Karpas-422 (cell line): ENCODE results near the gene CLCN3. TPM values are rescaled to one million over a fixed set of nuclear protein-coding genes. Genes with fewer than 3 reads are reported as not detected.
A peak's percentile ranks its signal among the peaks of the same experiment; 100 is the strongest.

Experiments
- DNase-seq: peaks from one replicate; pipeline ENCODE4 v3.0.0-alpha.2; 2015
- H2AFZ ChIP-seq: fragments of 200-600 bp; sonication (generic); 2 replicates; pipeline ENCODE4 v1.6.1; 2014; ENCODE audit warnings: antibody characterized with exemption, low read length, mixed read lengths
- H3K27ac ChIP-seq: fragments of 200-600 bp; sonication (generic); 2 replicates; pipeline ENCODE4 v1.5.1; 2014; ENCODE audit warnings: mild to moderate bottlenecking, low read length, moderate library complexity
- H3K27me3 ChIP-seq: fragments of 200-600 bp; sonication (generic); 2 replicates; pipeline ENCODE4 v1.6.1; 2014; ENCODE audit warnings: low read length, mixed read lengths
- H3K36me3 ChIP-seq: fragments of 200-600 bp; sonication (generic); 2 replicates; pipeline ENCODE4 v1.6.1; 2014; ENCODE audit warnings: low read length, mixed read lengths; ENCODE audit not compliant: insufficient read depth
- H3K4me1 ChIP-seq: fragments of 200-600 bp; sonication (generic); 2 replicates; pipeline ENCODE4 v1.6.1; 2014; ENCODE audit warnings: mild to moderate bottlenecking, low read length, mixed read lengths
- H3K4me2 ChIP-seq: fragments of 200-600 bp; sonication (generic); 2 replicates; pipeline ENCODE4 v1.6.1; 2014; ENCODE audit warnings: low read length, low read depth, mild to moderate bottlenecking; ENCODE audit not compliant: poor library complexity, severe bottlenecking
- H3K4me3 ChIP-seq: fragments of 200-600 bp; sonication (generic); 2 replicates; pipeline ENCODE4 v1.5.1; 2014; ENCODE audit warnings: mild to moderate bottlenecking, antibody characterized with exemption, low read length, mixed read lengths
- H3K79me2 ChIP-seq: fragments of 200-600 bp; sonication (generic); 2 replicates; pipeline ENCODE4 v1.6.1; 2014; ENCODE audit warnings: mild to moderate bottlenecking, low read length, mixed read lengths
- H3K9ac ChIP-seq: fragments of 200-600 bp; sonication (generic); 2 replicates; pipeline ENCODE4 v1.6.0; 2014; ENCODE audit warnings: low read length
- H3K9me2 ChIP-seq: fragments of 200-600 bp; sonication (generic), shearing (Covaris generic); replicated peaks from 2 replicates; pipeline ENCODE4 v1.6.0; 2014; ENCODE audit warnings: mild to moderate bottlenecking, low read length, moderate library complexity; ENCODE audit not compliant: insufficient read depth
- H3K9me3 ChIP-seq: fragments of 300-700, 200-600 bp; sonication (generic); 2 replicates; pipeline ENCODE4 v1.6.1; 2014; ENCODE audit warnings: low read length, mixed read lengths
- H4K20me1 ChIP-seq: fragments of 200-600 bp; sonication (generic); 2 replicates; pipeline ENCODE4 v1.6.1; 2014; ENCODE audit warnings: mild to moderate bottlenecking, antibody characterized with exemption, low read length, low read depth; ENCODE audit not compliant: insufficient read depth
- total RNA-seq: library from RNA; depleted of rRNA; stranded (reverse); fragments of >200 nt; shearing (Covaris generic); gene quantifications from 2 replicates; pipeline ENCODE4 v1.2.3, GENCODE V29; 2014; ENCODE audit warnings: low replicate concordance

The CLCN3 gene
- total RNA-seq, 1 experiment from 2014 or later: 38.5 TPM

- Histone ChIP-seq H2AFZ (no peak overlapping the region), H3K9me3 (no peaks in the 10 kb centered on the region), H3K36me3 (no peaks in the 10 kb centered on the region), H3K4me3 (no peak overlapping the region), H3K4me2 (no peak overlapping the region), H4K20me1 (no peaks in the 10 kb centered on the region), H3K9ac (no peak overlapping the region), H3K27me3 (no peaks in the 10 kb centered on the region), H3K27ac (no peak overlapping the region), H3K9me2 (no peaks in the 10 kb centered on the region), H3K4me1 (no peaks in the 10 kb centered on the region), H3K79me2 (no peaks in the 10 kb centered on the region; the same call in 1 of the 2 replicates)
- no peak for DNase-seq
These were observed 124.2 kb downstream of the CLCN3 start for GRCh38 chr4:169744601-169745000.

GRCh38 chr4:169745291-169745690, 124.9 kb downstream of the CLCN3 start:
- no peak overlapping the region for H3K4me2 ChIP-seq
- no peaks in the 10 kb centered on the region; the same call in 1 of the 2 replicates for H3K79me2 ChIP-seq
- H2AFZ ChIP-seq: no peak overlapping the region
- no peak overlapping the region for H3K27ac ChIP-seq
- no peaks in the 10 kb centered on the region for H3K36me3 ChIP-seq
- H3K9ac ChIP-seq: no peak overlapping the region
- no peak overlapping the region for H3K4me3 ChIP-seq
- no peaks in the 10 kb centered on the region for H3K9me3 ChIP-seq
- no peaks in the 10 kb centered on the region for H4K20me1 ChIP-seq
- H3K9me2 ChIP-seq: no peaks in the 10 kb centered on the region
- no peaks in the 10 kb centered on the region for H3K27me3 ChIP-seq
- no peak for DNase-seq
- no peaks in the 10 kb centered on the region for H3K4me1 ChIP-seq

GRCh38 chr4:169756971-169757574, 136.7 kb downstream of the CLCN3 start:
- DNase-seq: peak; percentile 42
- no peaks in the 10 kb centered on the region for H3K36me3 ChIP-seq
- H3K79me2 ChIP-seq: peaks cover 24% of the 10 kb centered on the region
- peak overlapping the region; percentile 81 for H3K9ac ChIP-seq
- peak overlapping the region; percentile 24; the same call in 1 of the 2 replicates for H2AFZ ChIP-seq
- peaks cover 14% of the 10 kb centered on the region for H3K4me1 ChIP-seq
- peak overlapping the region; percentile 78 for H3K4me2 ChIP-seq
- no peak overlapping the region for H3K27ac ChIP-seq
- no peaks in the 10 kb centered on the region for H4K20me1 ChIP-seq
- peak overlapping the region; percentile 91 for H3K4me3 ChIP-seq
- no peaks in the 10 kb centered on the region for H3K27me3 ChIP-seq
- no peaks in the 10 kb centered on the region for H3K9me2 ChIP-seq
- no peaks in the 10 kb centered on the region for H3K9me3 ChIP-seq

GRCh38 chr4:169757575-169758184, 137.3 kb downstream of the CLCN3 start, which contains the start of gene HPF1:
Gene HPF1 (minus strand): TSS chr4:169757944. CDS start chr4:169757877, 67 bp downstream.
- Histone ChIP-seq H3K27ac (no peak within 1 kb of the TSS), H3K9me3 (no peaks in the 10 kb centered on the region), H3K27me3 (no peaks in the 10 kb centered on the region), H3K4me3 (peak within 1 kb of the TSS; percentile 91), H3K4me2 (peak within 1 kb of the TSS; percentile 78), H2AFZ (peak within 1 kb of the TSS; percentile 71; the same call in 1 of the 2 replicates), H3K9ac (peak within 1 kb of the TSS; percentile 81), H3K79me2 (peaks cover 24% of the 10 kb centered on the region), H3K9me2 (no peaks in the 10 kb centered on the region), H4K20me1 (no peaks in the 10 kb centered on the region), H3K4me1 (peaks cover 14% of the 10 kb centered on the region), H3K36me3 (no peaks in the 10 kb centered on the region)
- DNase-seq: peak; percentile 92

- no peaks in the 10 kb centered on the region for H3K27me3 ChIP-seq
- no peaks in the 10 kb centered on the region for H3K9me2 ChIP-seq
- peak overlapping the region; percentile 71; the same call in 1 of the 2 replicates for H2AFZ ChIP-seq
- H3K36me3 ChIP-seq: no peaks in the 10 kb centered on the region
- H3K4me3 ChIP-seq: peak overlapping the region; percentile 19; the same call in 1 of the 2 replicates
- no peaks in the 10 kb centered on the region for H3K9me3 ChIP-seq
- no peak overlapping the region for H3K27ac ChIP-seq
- peaks cover 24% of the 10 kb centered on the region for H3K79me2 ChIP-seq
- H3K4me2 ChIP-seq: peak overlapping the region; percentile 78
- DNase-seq: no peak
- H4K20me1 ChIP-seq: no peaks in the 10 kb centered on the region
- H3K4me1 ChIP-seq: peaks cover 14% of the 10 kb centered on the region
- H3K9ac ChIP-seq: peak overlapping the region; percentile 81
These were observed 138.1 kb downstream of the CLCN3 start for GRCh38 chr4:169758401-169758962.

GRCh38 chr4:169761846-169762245, 141.5 kb downstream of the CLCN3 start:
- peaks cover 5% of the 10 kb centered on the region for H3K4me1 ChIP-seq
- no peak overlapping the region for H3K4me2 ChIP-seq
- H3K9me2 ChIP-seq: no peaks in the 10 kb centered on the region
- H3K9me3 ChIP-seq: no peaks in the 10 kb centered on the region
- H4K20me1 ChIP-seq: no peaks in the 10 kb centered on the region
- no peak overlapping the region for H3K27ac ChIP-seq
- no peak overlapping the region for H3K4me3 ChIP-seq
- H2AFZ ChIP-seq: no peak overlapping the region
- no peak for DNase-seq
- H3K9ac ChIP-seq: no peak overlapping the region
- H3K36me3 ChIP-seq: no peaks in the 10 kb centered on the region
- no peaks in the 10 kb centered on the region for H3K27me3 ChIP-seq
- H3K79me2 ChIP-seq: no peaks in the 10 kb centered on the region; the same call in 1 of the 2 replicates

GRCh38 chr4:169765835-169766234, 145.5 kb downstream of the CLCN3 start:
- Histone ChIP-seq H2AFZ (no peak overlapping the region), H3K27ac (no peak overlapping the region), H3K9me3 (no peaks in the 10 kb centered on the region), H3K79me2 (no peaks in the 10 kb centered on the region), H3K4me3 (no peak overlapping the region), H3K9ac (no peak overlapping the region), H3K27me3 (no peaks in the 10 kb centered on the region), H3K36me3 (no peaks in the 10 kb centered on the region), H4K20me1 (no peaks in the 10 kb centered on the region), H3K9me2 (no peaks in the 10 kb centered on the region), H3K4me1 (no peaks in the 10 kb centered on the region), H3K4me2 (no peak overlapping the region)
- no peak for DNase-seq

GRCh38 chr4:169766741-169767140, 146.4 kb downstream of the CLCN3 start:
- H3K4me1 ChIP-seq: no peaks in the 10 kb centered on the region

More at GRCh38 chr4:169766741-169767140, 146.4 kb downstream of the CLCN3 start:
- H3K36me3 ChIP-seq: no peaks in the 10 kb centered on the region
- no peaks in the 10 kb centered on the region for H3K9me2 ChIP-seq
- no peak overlapping the region for H3K27ac ChIP-seq
- H3K9me3 ChIP-seq: no peaks in the 10 kb centered on the region
- H4K20me1 ChIP-seq: no peaks in the 10 kb centered on the region
- H2AFZ ChIP-seq: no peak overlapping the region
- DNase-seq: no peak
- no peaks in the 10 kb centered on the region for H3K27me3 ChIP-seq
- H3K4me2 ChIP-seq: no peak overlapping the region
- no peak overlapping the region for H3K9ac ChIP-seq
- H3K4me3 ChIP-seq: no peak overlapping the region
- H3K79me2 ChIP-seq: no peaks in the 10 kb centered on the region
